Measurements from ENCODE around the gene KRT37.

KRT37 gene

DNA sequence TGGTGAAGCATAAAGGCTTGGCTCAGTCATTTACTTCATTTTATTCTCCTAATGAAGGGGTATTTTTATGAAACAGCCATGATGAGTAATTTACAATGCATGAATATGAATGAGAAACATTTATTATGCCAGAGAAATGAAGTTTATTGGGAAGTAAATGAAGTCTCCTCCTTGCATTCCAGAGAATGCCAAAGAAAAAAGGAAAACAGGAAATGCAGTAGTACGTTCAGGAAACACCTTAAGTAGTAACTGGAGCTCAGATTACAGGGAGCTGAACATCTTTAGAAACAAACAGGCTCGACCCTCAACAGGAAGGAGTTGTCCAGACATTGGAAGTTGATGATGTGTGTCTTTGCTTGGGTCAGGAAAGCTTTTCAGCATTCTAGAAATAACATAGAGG, 46.8 kb downstream of the KRT37 start:
- ChIA-PET POLR2A (ENCODE audit: low non-redundant PET) (no interaction called here), CTCF (interaction anchor here (0.6 kb wide), 2 partner anchors 20 to 330 kb away, joined by 3 to 4 read pairs; partner anchors contain the start of genes KRT31 and KRTAP2-1)
- no peak for DNase-seq (ENCODE audit: low spot score)
- H3K27ac ChIP-seq, result no peak overlapping the region
- TF ChIP-seq, protein P1, sequence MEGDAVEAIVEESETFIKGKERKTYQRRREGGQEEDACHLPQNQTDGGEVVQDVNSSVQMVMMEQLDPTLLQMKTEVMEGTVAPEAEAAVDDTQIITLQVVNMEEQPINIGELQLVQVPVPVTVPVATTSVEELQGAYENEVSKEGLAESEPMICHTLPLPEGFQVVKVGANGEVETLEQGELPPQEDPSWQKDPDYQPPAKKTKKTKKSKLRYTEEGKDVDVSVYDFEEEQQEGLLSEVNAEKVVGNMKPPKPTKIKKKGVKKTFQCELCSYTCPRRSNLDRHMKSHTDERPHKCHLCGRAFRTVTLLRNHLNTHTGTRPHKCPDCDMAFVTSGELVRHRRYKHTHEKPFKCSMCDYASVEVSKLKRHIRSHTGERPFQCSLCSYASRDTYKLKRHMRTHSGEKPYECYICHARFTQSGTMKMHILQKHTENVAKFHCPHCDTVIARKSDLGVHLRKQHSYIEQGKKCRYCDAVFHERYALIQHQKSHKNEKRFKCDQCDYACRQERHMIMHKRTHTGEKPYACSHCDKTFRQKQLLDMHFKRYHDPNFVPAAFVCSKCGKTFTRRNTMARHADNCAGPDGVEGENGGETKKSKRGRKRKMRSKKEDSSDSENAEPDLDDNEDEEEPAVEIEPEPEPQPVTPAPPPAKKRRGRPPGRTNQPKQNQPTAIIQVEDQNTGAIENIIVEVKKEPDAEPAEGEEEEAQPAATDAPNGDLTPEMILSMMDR (conservative IDR thresholded peaks at IDR 0.05; ENCODE audit: low read depth), result no peak
